Transverse colon (tissue), 4 donors: ENCODE results near the gene ID1.

Source experiments
- EP300 ChIP-seq: sonication (generic); formaldehyde crosslinking; IDR thresholded peaks from one replicate; pipeline ENCODE4 v1.6.1; 2017; ENCODE audit warnings: antibody characterized with exemption, low read depth
- POLR2A ChIP-seq: fragments of 450-650 bp; IDR thresholded peaks from one replicate; pipeline ENCODE4 v1.6.1; 2016; ENCODE audit warnings: antibody characterized with exemption, mild to moderate bottlenecking, moderate library complexity
- POLR2AphosphoS5 ChIP-seq, 3 donors: sonication (generic); formaldehyde crosslinking; IDR thresholded peaks; one replicate each; pipeline ENCODE4 v1.6.1; 2016; ENCODE audit warnings: antibody characterized with exemption in 3 of 3
- TF ChIP-seq, protein P1 (sequence below), 5 experiments: fragments of 200-600 bp in 3 of 5; fragments of 450-650 bp in 2 of 5; sonication (generic) in 3 of 5; IDR thresholded peaks; 1 replicate in 2 of 5; 2 replicates in 3 of 5; pipeline ENCODE4 v1.5.1; 2016 to 2017; ENCODE audit warnings: antibody characterized with exemption in 5 of 5, inconsistent platforms in 3 of 5, mild to moderate bottlenecking in 2 of 5, moderate library complexity in 1 of 5

DNA sequence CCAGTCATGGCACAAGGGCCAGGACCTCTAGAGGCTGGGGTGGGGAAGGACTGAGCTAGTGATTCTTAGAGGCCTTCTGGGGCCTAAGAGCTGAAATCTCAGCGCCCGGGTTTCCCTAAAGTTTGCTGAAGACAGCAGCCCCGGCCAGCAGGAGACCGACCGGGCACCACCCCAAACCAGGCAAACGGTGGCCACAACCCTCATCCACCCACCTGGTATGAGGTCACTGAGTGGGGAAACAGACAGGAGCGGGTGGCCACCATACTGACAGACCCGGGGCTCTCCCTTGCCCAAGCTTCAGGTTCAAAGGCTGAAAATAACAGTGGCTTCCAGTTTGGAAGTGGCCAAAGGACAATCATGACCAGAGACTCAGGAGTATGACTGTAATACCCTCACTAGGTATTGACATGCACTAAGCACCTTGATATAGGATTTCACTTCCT is 35.0 kb upstream of the ID1 start:
- no peak for TF ChIP-seq POLR2AphosphoS5 (IDR thresholded peaks at IDR 0.05)
- TF ChIP-seq, protein P1, sequence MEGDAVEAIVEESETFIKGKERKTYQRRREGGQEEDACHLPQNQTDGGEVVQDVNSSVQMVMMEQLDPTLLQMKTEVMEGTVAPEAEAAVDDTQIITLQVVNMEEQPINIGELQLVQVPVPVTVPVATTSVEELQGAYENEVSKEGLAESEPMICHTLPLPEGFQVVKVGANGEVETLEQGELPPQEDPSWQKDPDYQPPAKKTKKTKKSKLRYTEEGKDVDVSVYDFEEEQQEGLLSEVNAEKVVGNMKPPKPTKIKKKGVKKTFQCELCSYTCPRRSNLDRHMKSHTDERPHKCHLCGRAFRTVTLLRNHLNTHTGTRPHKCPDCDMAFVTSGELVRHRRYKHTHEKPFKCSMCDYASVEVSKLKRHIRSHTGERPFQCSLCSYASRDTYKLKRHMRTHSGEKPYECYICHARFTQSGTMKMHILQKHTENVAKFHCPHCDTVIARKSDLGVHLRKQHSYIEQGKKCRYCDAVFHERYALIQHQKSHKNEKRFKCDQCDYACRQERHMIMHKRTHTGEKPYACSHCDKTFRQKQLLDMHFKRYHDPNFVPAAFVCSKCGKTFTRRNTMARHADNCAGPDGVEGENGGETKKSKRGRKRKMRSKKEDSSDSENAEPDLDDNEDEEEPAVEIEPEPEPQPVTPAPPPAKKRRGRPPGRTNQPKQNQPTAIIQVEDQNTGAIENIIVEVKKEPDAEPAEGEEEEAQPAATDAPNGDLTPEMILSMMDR (IDR thresholded peaks at IDR 0.05), result no peak
- no peak for TF ChIP-seq POLR2A
- no peak for TF ChIP-seq EP300
